SK-N-MC (cell line): ENCODE results near the gene DFFA.
A peak's percentile ranks its signal among the peaks of the same experiment; 100 is the strongest.

ENCODE experiments used
- DNase-seq: peaks from one replicate; pipeline ENCODE4 v3.0.0-alpha.2; 2011; ENCODE audit warnings: low read depth, low spot score
- H3K27ac ChIP-seq: fragments of 200-600 bp; sonication (generic); 2 replicates; pipeline ENCODE4 v1.5.1; 2016; ENCODE audit warnings: mixed run types
- H3K36me3 ChIP-seq: fragments of 200-600 bp; sonication (generic); 2 replicates; pipeline ENCODE4 v1.6.1; 2017; ENCODE audit warnings: antibody characterized with exemption, low read length, mixed read lengths; ENCODE audit not compliant: insufficient read depth
- H3K4me3 ChIP-seq: fragments of 200-600 bp; sonication (generic); 2 replicates; pipeline ENCODE4 v1.5.1; 2016
- H3K9ac ChIP-seq: fragments of 200-600 bp; sonication (generic); 2 replicates; pipeline ENCODE4 v1.8.0; 2017; ENCODE audit warnings: mixed run types, mixed read lengths; ENCODE audit not compliant: insufficient read length
- H3K9me3 ChIP-seq: fragments of 200-600 bp; sonication (generic); 2 replicates; pipeline ENCODE4 v1.6.1; 2017; ENCODE audit warnings: low read depth, mild to moderate bottlenecking, antibody characterized with exemption, low read length, moderate library complexity, mixed read lengths
- EZH2 ChIP-seq: fragments of 200-600 bp; sonication (generic); IDR thresholded peaks from one replicate; pipeline ENCODE4 v1.6.1; 2017; ENCODE audit warnings: antibody characterized with exemption
- FOXP2 ChIP-seq: optimal IDR thresholded peaks from 2 replicates; pipeline ENCODE3; 2011; ENCODE audit warnings: mild to moderate bottlenecking, moderate library complexity; ENCODE audit not compliant: insufficient read depth; ENCODE audit errors: extremely low read length, control extremely low read depth
- POLR2AphosphoS5 ChIP-seq: IDR thresholded peaks from 2 replicates; pipeline ENCODE4 v1.6.1; 2012; ENCODE audit warnings: mild to moderate bottlenecking, low read depth, low read length, borderline replicate concordance

The DFFA gene

DNA sequence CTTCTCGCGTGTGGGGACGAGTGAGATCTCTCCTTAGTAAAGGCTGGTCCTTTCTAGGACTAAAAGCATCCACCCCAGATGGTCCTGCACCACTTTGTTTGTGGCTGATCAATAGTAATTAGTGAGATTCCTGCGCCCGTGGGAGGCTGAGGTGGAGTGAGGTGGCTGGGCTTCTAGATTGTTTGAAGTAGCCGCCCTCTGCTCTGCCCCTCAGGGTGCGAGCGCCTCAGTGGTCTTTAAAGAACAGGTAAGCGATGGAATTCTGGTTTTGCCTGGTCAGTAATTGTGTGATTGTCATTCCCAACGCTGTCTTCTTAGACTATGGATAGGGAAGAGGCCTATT lies 23.1 kb upstream of the DFFA start:
- Histone ChIP-seq H3K36me3 (no peaks in the 10 kb centered on the region), H3K9me3 (no peaks in the 10 kb centered on the region), H3K4me3 (no peak overlapping the region), H3K9ac (no peak overlapping the region), H3K27ac (no peak overlapping the region)
- no peak for TF ChIP-seq FOXP2
- no peak for TF ChIP-seq POLR2AphosphoS5
- no peak for TF ChIP-seq EZH2
- DNase-seq, result no peak

- no peak overlapping the region for H3K27ac ChIP-seq
- H3K9me3 ChIP-seq, result no peaks in the 10 kb centered on the region
- no peaks in the 10 kb centered on the region for H3K36me3 ChIP-seq
- no peak for TF ChIP-seq EZH2
- TF ChIP-seq FOXP2, result peak; percentile 27
- H3K9ac ChIP-seq, result no peak overlapping the region
- peak overlapping the region; percentile 20; the same call in 1 of the 2 replicates for H3K4me3 ChIP-seq
- DNase-seq, result no peak
Measured at GRCh38 chr1:10494754-10495474, 22.6 kb upstream of the DFFA start.

DNA sequence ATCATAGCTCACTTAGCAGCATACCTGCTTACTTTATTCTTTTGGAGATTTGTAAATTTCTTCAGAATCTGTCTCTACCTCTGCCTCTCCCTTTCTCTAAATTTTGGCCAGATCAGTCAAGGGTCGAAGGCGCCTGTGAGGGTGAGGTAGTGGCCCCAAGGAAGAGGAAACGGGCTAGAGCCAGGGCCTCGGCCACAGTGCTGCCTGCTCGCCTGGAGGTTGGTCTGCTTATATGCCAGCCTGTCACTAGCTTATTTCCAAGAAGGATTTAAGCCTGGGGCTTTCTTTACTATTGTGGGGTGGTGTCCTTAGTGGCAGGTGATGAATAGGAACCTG lies 22.1 kb upstream of the DFFA start:
- Histone ChIP-seq H3K36me3 (no peaks in the 10 kb centered on the region), H3K9ac (no peak overlapping the region), H3K4me3 (no peak overlapping the region), H3K9me3 (no peaks in the 10 kb centered on the region), H3K27ac (no peak overlapping the region)
- no peak for TF ChIP-seq EZH2
- no peak for DNase-seq

- DNase-seq, result no peak
- Histone ChIP-seq H3K36me3 (no peaks in the 10 kb centered on the region), H3K9me3 (no peaks in the 10 kb centered on the region), H3K27ac (0 out of 2 replicates have a peak overlapping the region, but pooled peaks have one; percentile 7), H3K4me3 (no peak overlapping the region), H3K9ac (peak overlapping the region; percentile 10)
- TF ChIP-seq EZH2, result no peak
- no peak for TF ChIP-seq POLR2AphosphoS5
- TF ChIP-seq FOXP2, result no peak
Measured at GRCh38 chr1:10490286-10490970, 18.1 kb upstream of the DFFA start.

DNA sequence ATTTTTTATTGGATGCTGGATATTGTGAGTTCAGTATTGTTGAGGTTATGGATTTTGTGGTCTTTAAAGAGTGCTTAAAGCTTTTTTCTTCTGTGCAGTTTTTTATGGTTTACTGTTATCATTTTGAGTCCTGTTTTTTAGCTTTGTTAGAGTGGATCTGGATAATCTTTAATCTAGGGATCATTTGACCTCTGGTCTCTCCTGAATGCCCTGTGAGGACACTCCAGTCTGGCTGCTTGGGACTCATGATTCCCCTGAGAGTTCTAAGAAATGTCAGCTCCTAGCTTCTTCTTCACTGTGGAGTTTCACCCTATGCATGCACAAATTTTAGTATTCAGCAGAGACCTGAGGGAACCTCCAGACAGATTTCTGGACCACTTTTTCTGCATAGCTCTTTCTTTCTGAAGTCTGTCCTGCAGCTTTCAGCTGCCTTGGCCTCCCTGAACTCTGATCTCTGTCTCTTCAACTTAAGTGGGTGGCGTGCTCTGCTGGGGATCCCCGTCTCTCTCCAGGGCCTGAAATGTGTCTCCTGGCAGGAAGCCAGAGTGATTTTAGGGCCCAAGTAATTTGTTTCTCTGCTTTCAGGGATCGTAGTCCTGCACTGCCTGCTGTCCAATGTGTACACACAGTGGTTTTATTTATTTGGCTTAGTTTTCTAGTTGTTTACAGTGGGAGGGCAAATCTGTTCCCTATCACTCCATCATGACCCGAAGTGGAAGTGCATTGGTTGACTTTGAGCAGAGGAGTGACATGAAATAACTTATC lies 17.1 kb upstream of the DFFA start:
- no peaks in the 10 kb centered on the region for H3K36me3 ChIP-seq
- peak overlapping the region; percentile 10 for H3K9ac ChIP-seq
- H3K9me3 ChIP-seq, result no peaks in the 10 kb centered on the region
- no peak for DNase-seq
- H3K4me3 ChIP-seq, result no peak overlapping the region
- peak overlapping the region; percentile 9; the same call in 1 of the 2 replicates for H3K27ac ChIP-seq
- TF ChIP-seq FOXP2 (no peak), POLR2AphosphoS5 (no peak), EZH2 (no peak)

GRCh38 chr1:10484521-10484920 lies 12.2 kb upstream of the DFFA start:
- H3K27ac ChIP-seq, result no peak overlapping the region
- no peak overlapping the region for H3K4me3 ChIP-seq
- no peaks in the 10 kb centered on the region for H3K36me3 ChIP-seq
- no peaks in the 10 kb centered on the region for H3K9me3 ChIP-seq
- no peak overlapping the region for H3K9ac ChIP-seq
- TF ChIP-seq FOXP2 (no peak), POLR2AphosphoS5 (no peak), EZH2 (no peak)
- DNase-seq, result no peak

DNA sequence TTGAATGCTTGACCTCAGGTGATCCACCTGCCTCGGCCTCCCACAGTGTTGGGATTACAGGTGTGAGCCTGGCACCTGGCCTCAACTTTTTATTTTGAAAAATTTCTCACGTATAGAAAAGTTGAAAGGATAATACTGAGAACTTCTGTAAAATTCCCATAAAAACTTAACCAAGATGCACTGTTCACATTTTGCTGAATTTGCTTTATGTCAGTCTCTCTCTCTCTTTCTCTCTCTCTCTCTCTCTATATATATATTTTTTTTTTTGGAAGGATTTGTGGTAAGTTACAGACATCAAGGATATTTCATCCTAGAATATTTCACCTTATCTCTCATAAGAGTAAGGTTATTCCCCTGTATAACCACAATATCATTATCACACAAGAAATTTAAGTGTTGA lies 8.3 kb upstream of the DFFA start:
- H3K27ac ChIP-seq, result no peak overlapping the region
- no peak overlapping the region for H3K9ac ChIP-seq
- no peak for TF ChIP-seq POLR2AphosphoS5
- H3K36me3 ChIP-seq, result no peaks in the 10 kb centered on the region
- no peak for DNase-seq
- no peaks in the 10 kb centered on the region for H3K9me3 ChIP-seq
- no peak overlapping the region for H3K4me3 ChIP-seq

GRCh38 chr1:10479296-10479695 lies 7.0 kb upstream of the DFFA start:
- DNase-seq, result no peak
- Histone ChIP-seq H3K36me3 (no peaks in the 10 kb centered on the region), H3K9ac (no peak overlapping the region), H3K27ac (no peak overlapping the region), H3K4me3 (no peak overlapping the region), H3K9me3 (no peaks in the 10 kb centered on the region)
- TF ChIP-seq FOXP2, result no peak
